ENCODE data around the gene P3H2. TPM values are rescaled to one million over a fixed set of nuclear protein-coding genes. Genes with fewer than 3 reads are reported as not detected.
A peak's percentile ranks its signal among the peaks of the same experiment; 100 is the strongest.

Gene P3H2
- total RNA-seq, 4 donors from 2014 or later = 2.7 to 17.9 (median 12.9) TPM

GRCh38 chr3:190060192-190060775, 60.4 kb downstream of the P3H2 start:
- Histone ChIP-seq H3K27me3 (no peaks in the 10 kb centered on the region), H3K27ac (no peak overlapping the region), H3K9me3 (no peaks in the 10 kb centered on the region), H3K4me3 (no peak overlapping the region), H3K36me3 (no peaks in the 10 kb centered on the region), H3K4me1 (peaks cover 0 to 26% (median 8%) of the 10 kb centered on the region in 4 donors)
- DNase-seq (ENCODE audit: low spot score in 2 of 2) = no peak
- TF ChIP-seq POLR2A (IDR thresholded peaks at IDR 0.05) (no peak), EP300 (IDR thresholded peaks at IDR 0.05) (no peak), CTCF (IDR thresholded peaks at IDR 0.05) (no peak)
- WGBS, 2 donors = 82 to 83% methylated on average over 4 of the region's 4 CpGs

- Histone ChIP-seq H3K4me1 (peaks cover 0 to 21% (median 8%) of the 10 kb centered on the region in 4 donors), H3K9me3 (no peaks in the 10 kb centered on the region), H3K4me3 (no peak overlapping the region), H3K36me3 (no peaks in the 10 kb centered on the region), H3K27me3 (no peaks in the 10 kb centered on the region), H3K27ac (peak overlapping the region in 2 of 4 donors; percentile 50 to 67)
- TF ChIP-seq CTCF (IDR thresholded peaks at IDR 0.05) (no peak), EP300 (IDR thresholded peaks at IDR 0.05) (no peak)
- 25 to 28% methylated on average over 1 of the region's 1 CpG for WGBS, 2 donors
- no peak for DNase-seq (ENCODE audit: low spot score in 2 of 2)
These were observed 61.5 kb downstream of the P3H2 start for GRCh38 chr3:190059242-190059590.

GRCh38 chr3:190058521-190059241, 62.0 kb downstream of the P3H2 start:
- H3K4me3 ChIP-seq = no peak overlapping the region
- no peaks in the 10 kb centered on the region for H3K36me3 ChIP-seq
- no peak for DNase-seq (ENCODE audit: low spot score in 2 of 2)
- peaks cover 0 to 21% (median 8%) of the 10 kb centered on the region in 4 donors for H3K4me1 ChIP-seq
- WGBS, 2 donors = 21 to 26% methylated on average over 4 of the region's 4 CpGs
- no peaks in the 10 kb centered on the region for H3K9me3 ChIP-seq
- peak overlapping the region in 2 of 4 donors; percentile 50 to 67 for H3K27ac ChIP-seq
- no peaks in the 10 kb centered on the region for H3K27me3 ChIP-seq
- TF ChIP-seq POLR2A (IDR thresholded peaks at IDR 0.05) = no peak
- no peak for TF ChIP-seq CTCF (IDR thresholded peaks at IDR 0.05)
- TF ChIP-seq EP300 (IDR thresholded peaks at IDR 0.05) = no peak

- Histone ChIP-seq H3K27ac (no peak overlapping the region), H3K36me3 (no peaks in the 10 kb centered on the region), H3K9me3 (no peaks in the 10 kb centered on the region), H3K4me3 (no peak overlapping the region), H3K27me3 (no peaks in the 10 kb centered on the region), H3K4me1 (peaks cover 0 to 21% (median 8%) of the 10 kb centered on the region in 4 donors)
- TF ChIP-seq CTCF (IDR thresholded peaks at IDR 0.05) (no peak), POLR2A (IDR thresholded peaks at IDR 0.05) (no peak)
- no peak for DNase-seq (ENCODE audit: low spot score in 2 of 2)
- 43 to 54% methylated on average over 4 of the region's 4 CpGs for WGBS, 2 donors
These were observed 64.0 kb downstream of the P3H2 start for GRCh38 chr3:190056742-190057141.

- H3K4me3 ChIP-seq = no peak overlapping the region
- no peaks in the 10 kb centered on the region for H3K36me3 ChIP-seq
- H3K9me3 ChIP-seq = no peaks in the 10 kb centered on the region
- TF ChIP-seq POLR2A (IDR thresholded peaks at IDR 0.05) = no peak
- TF ChIP-seq EP300 (IDR thresholded peaks at IDR 0.05) = no peak
- no peak for TF ChIP-seq CTCF (IDR thresholded peaks at IDR 0.05)
- no peak overlapping the region for H3K27ac ChIP-seq
- 90 to 94% methylated on average over 4 of the region's 4 CpGs for WGBS, 2 donors
- no peaks in the 10 kb centered on the region for H3K27me3 ChIP-seq
- no peak for DNase-seq (ENCODE audit: low spot score in 2 of 2)
- peaks cover 0 to 21% (median 8%) of the 10 kb centered on the region in 4 donors for H3K4me1 ChIP-seq
These were observed 64.9 kb downstream of the P3H2 start for GRCh38 chr3:190055773-190056172.
